Testis (tissue), 5 donors: ENCODE data around the gene MRLN. TPM values are rescaled to one million over a fixed set of nuclear protein-coding genes. Genes with fewer than 3 reads are reported as not detected.

Experiments used
- DNase-seq: peaks from one replicate; pipeline ENCODE4 v3.0.0-alpha.2; 2019
- H3K27ac ChIP-seq, 2 donors: fragments of 200-600 bp; sonication (generic); one replicate each; pipeline ENCODE4 v1.5.1; 2019
- H3K27me3 ChIP-seq: fragments of 200-600 bp; sonication (generic); one replicate; pipeline ENCODE4 v1.5.1; 2019
- H3K36me3 ChIP-seq: fragments of 200-600 bp; sonication (generic); one replicate; pipeline ENCODE4 v1.5.1; 2017; ENCODE audit warnings: low read depth; ENCODE audit errors: missing control alignments
- H3K4me1 ChIP-seq: fragments of 200-600 bp; sonication (generic); one replicate; pipeline ENCODE4 v1.5.1; 2019
- H3K4me3 ChIP-seq, 2 donors: fragments of 200-600 bp; sonication (generic); one replicate each; pipeline ENCODE4 v1.5.1; 2017 to 2019
- H3K9me3 ChIP-seq: fragments of 200-600 bp; sonication (generic); one replicate; pipeline ENCODE4 v1.5.1; 2017
- POLR2A ChIP-seq: fragments of 450-650 bp; IDR thresholded peaks from one replicate; pipeline ENCODE4 v1.6.1; 2017; ENCODE audit warnings: antibody characterized with exemption, mild to moderate bottlenecking, moderate library complexity
- WGBS, 2 donors: methylation state at CpG; one replicate each; pipeline ENCODE4 v1.1.5; 2018; 5-methylcytosine and 5-hydroxymethylcytosine counted together
- intact Hi-C: fragments of 100-400 bp; cut with DNase I; formaldehyde crosslinking; loops from one replicate; pipeline ENCODE4 v1.15.1; 2023; ENCODE audit warnings: low total_unique reads
- long read RNA-seq, 2 donors: transcript quantifications; one replicate each; lab custom pipeline, GENCODE V29; 2026
- polyA plus RNA-seq: library from polyadenylated mRNA; stranded (reverse); fragments of 350-450 nt; fragmentation: Illumina TruSeq; extraction: RNeasy Lipid Tissue Mini Kit (QIAGEN cat#74804); gene quantifications from one replicate; pipeline ENCODE4 v1.2.3, GENCODE V29; 2014; ENCODE audit warnings: low read depth, low replicate concordance; ENCODE audit not compliant: insufficient read depth
- total RNA-seq, 2 donors: library from RNA; depleted of rRNA; stranded (reverse); fragments of >200 nt; gene quantifications; one replicate each; pipeline ENCODE4 v1.2.3, GENCODE V29; 2016
- TF ChIP-seq, protein P1 (sequence below), 3 experiments: fragments of 450-650 bp in 2 of 3; fragments of 200-600 bp in 1 of 3; sonication (generic) in 1 of 3; IDR thresholded peaks; one replicate each; pipeline ENCODE4 v1.5.1; 2016 to 2019; ENCODE audit warnings: antibody characterized with exemption in 3 of 3, mild to moderate bottlenecking in 2 of 3, moderate library complexity in 1 of 3

Gene MRLN
- total RNA-seq = not detected
- polyA plus RNA-seq = 1.4 TPM
- long read RNA-seq, donor 1 = 0 reads
- long read RNA-seq, donor 2 = 0 reads

DNA sequence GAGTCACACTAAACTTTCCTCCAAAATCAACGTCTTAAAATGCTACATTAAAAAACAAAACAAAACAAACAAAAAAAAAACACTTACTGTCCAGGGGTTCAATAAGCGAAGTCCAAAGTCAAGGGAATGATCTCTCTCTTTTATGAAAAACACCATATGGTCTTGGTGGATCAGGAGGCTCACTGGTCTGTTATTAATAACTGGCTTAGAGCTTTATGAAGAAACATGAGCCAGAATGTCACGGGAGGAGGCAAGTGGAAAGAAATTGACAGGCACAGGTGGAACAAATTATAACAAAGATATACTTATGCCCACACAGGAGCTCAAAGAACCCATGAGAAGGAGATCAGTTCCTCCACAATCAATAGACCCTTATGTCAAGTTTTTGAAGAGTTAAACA, at the start of gene MRLN:
Gene MRLN (minus strand): TSS at position 189 of the 400 bp plus-strand sequence.
- TF ChIP-seq, protein P1, sequence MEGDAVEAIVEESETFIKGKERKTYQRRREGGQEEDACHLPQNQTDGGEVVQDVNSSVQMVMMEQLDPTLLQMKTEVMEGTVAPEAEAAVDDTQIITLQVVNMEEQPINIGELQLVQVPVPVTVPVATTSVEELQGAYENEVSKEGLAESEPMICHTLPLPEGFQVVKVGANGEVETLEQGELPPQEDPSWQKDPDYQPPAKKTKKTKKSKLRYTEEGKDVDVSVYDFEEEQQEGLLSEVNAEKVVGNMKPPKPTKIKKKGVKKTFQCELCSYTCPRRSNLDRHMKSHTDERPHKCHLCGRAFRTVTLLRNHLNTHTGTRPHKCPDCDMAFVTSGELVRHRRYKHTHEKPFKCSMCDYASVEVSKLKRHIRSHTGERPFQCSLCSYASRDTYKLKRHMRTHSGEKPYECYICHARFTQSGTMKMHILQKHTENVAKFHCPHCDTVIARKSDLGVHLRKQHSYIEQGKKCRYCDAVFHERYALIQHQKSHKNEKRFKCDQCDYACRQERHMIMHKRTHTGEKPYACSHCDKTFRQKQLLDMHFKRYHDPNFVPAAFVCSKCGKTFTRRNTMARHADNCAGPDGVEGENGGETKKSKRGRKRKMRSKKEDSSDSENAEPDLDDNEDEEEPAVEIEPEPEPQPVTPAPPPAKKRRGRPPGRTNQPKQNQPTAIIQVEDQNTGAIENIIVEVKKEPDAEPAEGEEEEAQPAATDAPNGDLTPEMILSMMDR (IDR thresholded peaks at IDR 0.05) = no peak
- no peak for TF ChIP-seq POLR2A
- Histone ChIP-seq H3K27me3 (no peaks in the 10 kb centered on the region), H3K36me3 (no peaks in the 10 kb centered on the region), H3K4me3 (no peak within 1 kb of the TSS), H3K9me3 (no peaks in the 10 kb centered on the region), H3K4me1 (no peaks in the 10 kb centered on the region), H3K27ac (no peak within 1 kb of the TSS)
- no peak for DNase-seq
- intact Hi-C loops = no loop called here
- 72 to 79% methylated on average over 3 of the region's 3 CpGs for WGBS, 2 donors

DNA sequence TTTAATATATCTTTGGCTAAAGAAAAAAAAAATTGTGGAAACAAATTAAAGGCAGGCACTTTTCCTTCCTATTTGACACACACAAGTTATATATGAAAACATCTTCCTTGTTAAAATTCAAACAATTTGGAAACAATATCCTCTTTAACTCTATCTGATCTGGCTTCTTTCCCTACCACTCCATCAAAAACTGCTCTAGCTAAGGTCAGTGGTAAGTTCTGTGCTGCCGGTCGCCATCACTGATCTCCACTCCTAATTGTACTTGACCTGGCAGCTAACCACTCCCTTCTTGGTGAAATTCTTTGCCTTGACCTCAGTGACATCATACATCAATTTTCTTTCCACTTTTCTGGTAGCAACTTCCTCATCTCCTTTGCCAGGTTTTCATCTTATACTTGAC, 47.9 kb upstream of the MRLN start:
- Histone ChIP-seq H3K4me3 (no peak overlapping the region), H3K4me1 (no peaks in the 10 kb centered on the region), H3K9me3 (no peaks in the 10 kb centered on the region), H3K27me3 (no peaks in the 10 kb centered on the region), H3K27ac (no peak overlapping the region), H3K36me3 (no peaks in the 10 kb centered on the region)
- TF ChIP-seq POLR2A = no peak
- TF ChIP-seq, protein P1 (IDR thresholded peaks at IDR 0.05) = no peak
- 78 to 86% methylated on average over 2 of the region's 2 CpGs for WGBS, 2 donors
- intact Hi-C loops = no loop called here
- no peak for DNase-seq

DNA sequence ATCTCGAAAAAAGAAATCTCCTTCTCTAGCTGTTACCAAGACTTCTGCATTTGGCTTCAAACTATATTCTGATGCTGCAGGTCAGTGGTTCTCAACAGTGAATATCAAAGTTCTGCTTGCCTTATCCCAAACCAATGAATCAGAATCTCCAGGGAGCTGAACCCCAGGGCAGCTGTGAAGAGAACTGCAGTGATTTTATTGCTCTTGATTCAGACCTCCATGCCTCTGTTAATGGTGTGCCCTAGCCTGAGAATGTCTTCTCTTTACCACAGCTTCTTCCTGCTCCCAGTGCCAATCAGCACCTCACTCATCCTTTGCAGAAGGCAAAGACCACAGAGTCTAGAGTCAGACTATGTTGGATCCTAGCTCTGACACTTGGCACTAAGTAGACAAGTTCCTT, 46.2 kb upstream of the MRLN start:
- DNase-seq = no peak
- Histone ChIP-seq H3K4me3 (no peak overlapping the region), H3K4me1 (no peaks in the 10 kb centered on the region), H3K27ac (no peak overlapping the region), H3K9me3 (no peaks in the 10 kb centered on the region), H3K36me3 (no peaks in the 10 kb centered on the region), H3K27me3 (no peaks in the 10 kb centered on the region)
- TF ChIP-seq, protein P1 (IDR thresholded peaks at IDR 0.05) = no peak
- TF ChIP-seq POLR2A = no peak
- intact Hi-C loops = no loop called here
- WGBS, 2 donors = 64 to 83% methylated on average over 1 of the region's 1 CpG

DNA sequence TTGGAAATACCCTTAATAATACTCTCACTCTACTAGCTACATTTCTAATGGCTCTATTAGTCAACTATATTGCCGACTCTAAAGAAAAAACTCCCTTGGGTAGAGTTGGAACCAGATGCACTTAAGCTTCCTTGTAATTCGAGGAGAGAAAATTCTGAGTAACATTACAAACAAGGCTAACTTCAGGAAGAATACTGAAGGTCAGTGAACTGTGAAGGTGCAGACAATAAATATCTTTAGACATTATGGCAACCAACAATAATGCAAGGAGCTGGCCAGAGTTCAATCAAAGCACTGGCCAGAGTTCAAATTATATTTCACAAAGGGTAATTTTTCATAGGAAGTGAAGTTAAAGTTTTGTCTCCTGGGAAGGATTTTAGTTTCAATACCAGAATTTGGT, 40.7 kb upstream of the MRLN start:
- no peak for DNase-seq
- H3K27ac ChIP-seq = peak overlapping the region in 1 of 2 donors; percentile 7
- H3K4me3 ChIP-seq = no peak overlapping the region
- TF ChIP-seq, protein P1 (IDR thresholded peaks at IDR 0.05) = no peak
- no peak for TF ChIP-seq POLR2A
- H3K9me3 ChIP-seq = no peaks in the 10 kb centered on the region
- H3K4me1 ChIP-seq = peaks cover 4% of the 10 kb centered on the region
- no peaks in the 10 kb centered on the region for H3K27me3 ChIP-seq
- H3K36me3 ChIP-seq = no peaks in the 10 kb centered on the region
- intact Hi-C loops = no loop called here
- 48 to 49% methylated on average over 2 of the region's 2 CpGs for WGBS, 2 donors

DNA sequence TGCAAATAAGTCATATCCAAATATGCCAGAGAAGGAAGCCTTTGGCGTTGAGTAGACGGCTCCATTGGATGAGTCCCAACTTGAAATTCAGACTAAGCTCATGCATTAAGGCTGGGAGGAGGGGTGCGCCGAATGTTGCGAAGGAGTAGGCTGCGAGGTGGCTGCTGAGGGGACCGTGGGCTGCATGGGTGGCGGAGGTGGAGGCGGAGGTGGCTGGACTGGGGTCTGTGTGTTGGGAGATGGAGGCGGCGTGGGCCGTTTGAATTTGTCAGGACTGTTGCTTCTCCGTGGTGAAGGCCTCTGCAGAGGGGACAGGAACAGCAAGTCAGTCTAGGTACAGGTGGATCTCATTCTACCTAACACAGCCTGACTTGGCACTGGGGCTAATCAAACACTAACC, 39.6 kb upstream of the MRLN start:
- intact Hi-C loops = no loop called here
- 88 to 91% methylated on average over 13 of the region's 13 CpGs for WGBS, 2 donors
- Histone ChIP-seq H3K9me3 (no peaks in the 10 kb centered on the region), H3K4me1 (peaks cover 4% of the 10 kb centered on the region), H3K27me3 (no peaks in the 10 kb centered on the region), H3K27ac (no peak overlapping the region), H3K36me3 (no peaks in the 10 kb centered on the region), H3K4me3 (no peak overlapping the region)
- no peak for DNase-seq
- no peak for TF ChIP-seq POLR2A
- TF ChIP-seq, protein P1 (IDR thresholded peaks at IDR 0.05) = no peak
